Right lung (tissue), 5 donors: Measurements from ENCODE around the gene INPP5J. TPM values are rescaled to one million over a fixed set of nuclear protein-coding genes. Genes with fewer than 3 reads are reported as not detected.
"Not testable (repeated sequence)": the region's sequence is repeated elsewhere in the genome, so short reads cannot be mapped to it uniquely, and the experiment has no call there.

Experiments used
- DNase-seq, 2 donors: peaks; one replicate each; pipeline ENCODE4 v3.0.0-alpha.2; 2013
- polyA plus RNA-seq, 5 donors: library from polyadenylated mRNA; unstranded; fragments of 120-200 nt; gene quantifications; one replicate each; pipeline versions ENCODE4 v1.2.1 to v1.2.3, GENCODE V29; 2013; ENCODE audit warnings: inconsistent platforms in 1 of 5, low replicate concordance in 1 of 5; ENCODE audit not compliant: insufficient read length in 5 of 5, insufficient read depth in 1 of 5

Gene INPP5J
- polyA plus RNA-seq, 5 donors, result 1.7 to 4.2 (median 2.3) TPM

GRCh38 chr22:31143537-31143936 lies 20.8 kb downstream of the INPP5J start:
- no peak for DNase-seq

DNA sequence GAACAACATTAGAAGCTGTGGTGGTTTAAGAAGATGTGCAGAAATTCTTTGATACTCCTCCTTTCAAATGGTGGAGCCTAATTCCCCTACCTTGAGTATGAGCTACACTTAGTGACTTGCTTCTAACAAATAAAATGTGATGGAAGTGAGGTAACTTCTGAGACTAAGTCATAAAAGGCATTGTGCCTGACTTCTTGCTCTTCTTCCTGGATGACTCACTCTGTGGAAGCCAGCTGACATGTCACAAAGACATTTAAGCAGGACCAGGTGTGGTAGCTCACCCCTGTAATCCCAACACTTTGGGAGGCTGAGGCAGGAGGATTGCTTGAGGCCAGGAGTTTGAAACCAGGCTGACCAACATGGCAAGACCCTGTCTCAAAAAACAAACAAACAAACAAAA lies 21.5 kb downstream of the INPP5J start:
- DNase-seq, result no peak

GRCh38 chr22:31148488-31148887 lies 25.7 kb downstream of the INPP5J start:
- no peak for DNase-seq

DNA sequence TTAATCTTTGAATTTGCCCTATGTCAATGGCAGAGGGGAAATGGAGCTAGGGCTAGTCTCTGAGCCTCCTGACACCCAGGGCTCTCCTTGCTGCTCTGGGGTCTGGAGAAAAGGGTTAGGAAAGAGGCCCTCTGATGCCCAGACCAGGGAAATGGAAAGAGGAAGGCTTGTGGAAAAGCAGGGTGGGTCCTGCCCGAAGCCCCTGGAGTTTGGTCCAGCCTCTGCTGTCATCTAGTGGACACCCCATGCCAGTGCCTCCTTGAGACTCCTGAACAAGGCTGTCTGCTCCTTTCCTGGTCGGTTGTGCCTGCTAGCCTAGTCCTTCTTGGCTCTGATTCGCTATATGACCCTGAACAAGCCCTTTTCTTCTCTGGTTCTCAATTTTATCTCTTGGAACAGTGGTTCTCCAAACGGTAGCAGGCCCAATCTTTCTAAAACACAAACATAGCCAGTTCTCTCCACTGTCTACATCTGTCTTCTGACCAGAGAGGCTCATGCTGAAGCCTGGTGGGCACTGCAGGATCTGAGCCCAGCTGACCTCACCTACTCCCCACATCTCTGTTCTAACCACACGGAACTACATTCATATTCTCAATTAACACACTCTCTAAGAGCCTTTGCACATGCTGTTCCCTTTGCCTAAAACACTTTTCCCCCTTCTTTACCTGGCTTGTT lies 26.3 kb downstream of the INPP5J start:
- DNase-seq, result peak in 1 of 2 donors; percentile 51

GRCh38 chr22:31150615-31151014 lies 27.8 kb downstream of the INPP5J start:
- DNase-seq, result no peak

- no peak for DNase-seq
Observed at GRCh38 chr22:31151872-31152271, 29.1 kb downstream of the INPP5J start.

GRCh38 chr22:31153357-31153756 lies 30.6 kb downstream of the INPP5J start:
- DNase-seq, result no peak

DNA sequence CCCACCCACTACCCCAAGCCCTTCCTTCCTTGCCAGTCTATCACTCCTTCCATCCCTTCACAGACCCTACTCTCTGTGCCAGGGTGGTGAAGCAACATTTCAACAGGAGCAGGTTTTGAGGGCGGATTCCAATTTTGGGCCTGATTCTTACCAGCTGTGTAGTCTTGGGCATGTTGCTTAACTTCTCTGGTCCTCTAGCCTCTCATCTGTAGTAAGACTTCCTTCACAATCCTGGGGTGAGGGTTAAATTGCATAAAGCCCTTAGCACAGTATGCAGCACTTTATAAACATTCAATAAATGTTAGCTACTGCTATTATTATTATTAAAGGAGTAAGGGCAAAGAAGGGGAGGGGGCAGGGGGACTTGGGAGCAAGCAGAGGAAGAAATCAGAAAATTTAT lies 32.2 kb downstream of the INPP5J start:
- no peak for DNase-seq

GRCh38 chr22:31155422-31155821 lies 32.7 kb downstream of the INPP5J start:
- peak in 1 of 2 donors; percentile 16 for DNase-seq

GRCh38 chr22:31160328-31160978 lies 37.7 kb downstream of the INPP5J start:
- DNase-seq, result no peak

- DNase-seq, result no peak
Observed at GRCh38 chr22:31161386-31161785, 38.6 kb downstream of the INPP5J start.

DNA sequence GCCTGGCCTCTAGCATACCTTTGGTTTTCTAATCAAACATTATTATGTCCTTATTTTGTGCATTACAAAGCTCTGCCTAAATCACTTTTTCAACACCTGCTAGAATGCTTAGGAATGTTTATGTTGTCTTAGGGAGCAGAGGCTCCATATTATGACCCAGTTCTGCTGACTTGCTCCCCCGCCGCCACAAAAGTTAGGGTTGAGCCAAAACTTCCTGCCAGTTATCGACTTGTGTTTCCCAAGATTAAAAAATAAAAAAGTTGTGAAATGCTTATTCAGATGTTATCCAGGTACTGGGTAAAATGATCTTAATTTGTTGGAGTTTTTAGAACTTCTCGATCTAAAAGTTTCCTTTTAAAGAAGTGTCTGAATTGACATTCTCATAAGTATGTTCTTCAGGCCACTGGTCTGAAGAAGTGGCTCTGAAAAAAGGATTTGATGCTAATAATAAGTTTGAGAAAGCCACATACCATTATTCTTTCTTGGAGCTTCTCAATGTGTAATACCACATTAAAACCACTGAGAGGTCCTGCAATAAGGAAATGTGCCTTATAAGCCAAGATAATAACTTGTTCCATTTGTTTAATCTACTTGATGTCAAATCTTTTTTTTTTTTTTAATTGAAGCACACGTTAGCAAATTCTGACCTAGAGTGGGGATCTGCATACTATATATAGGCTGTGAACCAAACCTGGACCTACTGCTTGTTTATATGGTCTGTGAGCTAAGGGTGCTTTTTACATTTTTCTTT lies 39.4 kb downstream of the INPP5J start:
- DNase-seq, result no peak

DNA sequence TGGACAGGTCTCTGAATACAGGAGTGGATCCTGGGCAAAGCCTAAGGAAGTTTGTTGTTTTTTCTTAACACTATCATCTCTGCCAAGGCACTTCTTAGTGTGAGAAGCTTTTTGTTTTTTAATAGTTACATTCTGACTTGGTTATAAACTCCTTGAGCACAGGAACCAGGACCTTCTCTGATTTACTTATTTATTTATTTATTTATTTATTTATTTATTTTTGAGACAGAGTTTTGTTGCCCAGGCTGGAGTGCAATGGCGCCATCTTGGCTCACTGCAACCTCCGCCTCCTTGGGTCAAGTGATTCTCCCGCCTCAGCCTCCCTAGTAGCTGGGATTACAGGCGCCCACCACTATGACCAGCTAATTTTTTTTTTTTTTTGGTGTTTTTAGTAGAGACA lies 48.2 kb downstream of the INPP5J start:
- no peak for DNase-seq

GRCh38 chr22:31171734-31172133 lies 49.0 kb downstream of the INPP5J start:
- DNase-seq, result not testable (repeated sequence)

- DNase-seq, result no peak
Observed at GRCh38 chr22:31173386-31174145, 50.8 kb downstream of the INPP5J start.

DNA sequence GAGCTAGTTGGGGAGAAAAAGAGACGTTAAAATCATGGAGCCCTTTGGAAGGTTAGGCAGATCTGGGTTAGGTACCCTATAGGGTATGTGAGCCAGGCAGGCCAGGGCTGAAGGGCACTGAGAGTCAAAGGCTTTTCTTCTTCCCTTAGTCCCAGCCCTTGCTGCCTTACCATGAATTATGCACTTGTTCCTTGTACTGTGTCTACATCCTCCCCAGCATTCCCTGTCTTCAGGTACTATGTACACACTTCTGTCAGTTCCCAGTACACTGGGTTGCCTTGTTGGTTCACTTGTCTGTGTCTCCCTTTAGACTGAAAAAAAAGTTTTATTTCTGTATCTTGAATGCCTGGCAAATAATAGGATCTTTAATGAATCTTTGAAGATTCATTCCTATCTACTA lies 54.2 kb downstream of the INPP5J start:
- DNase-seq, result no peak

DNA sequence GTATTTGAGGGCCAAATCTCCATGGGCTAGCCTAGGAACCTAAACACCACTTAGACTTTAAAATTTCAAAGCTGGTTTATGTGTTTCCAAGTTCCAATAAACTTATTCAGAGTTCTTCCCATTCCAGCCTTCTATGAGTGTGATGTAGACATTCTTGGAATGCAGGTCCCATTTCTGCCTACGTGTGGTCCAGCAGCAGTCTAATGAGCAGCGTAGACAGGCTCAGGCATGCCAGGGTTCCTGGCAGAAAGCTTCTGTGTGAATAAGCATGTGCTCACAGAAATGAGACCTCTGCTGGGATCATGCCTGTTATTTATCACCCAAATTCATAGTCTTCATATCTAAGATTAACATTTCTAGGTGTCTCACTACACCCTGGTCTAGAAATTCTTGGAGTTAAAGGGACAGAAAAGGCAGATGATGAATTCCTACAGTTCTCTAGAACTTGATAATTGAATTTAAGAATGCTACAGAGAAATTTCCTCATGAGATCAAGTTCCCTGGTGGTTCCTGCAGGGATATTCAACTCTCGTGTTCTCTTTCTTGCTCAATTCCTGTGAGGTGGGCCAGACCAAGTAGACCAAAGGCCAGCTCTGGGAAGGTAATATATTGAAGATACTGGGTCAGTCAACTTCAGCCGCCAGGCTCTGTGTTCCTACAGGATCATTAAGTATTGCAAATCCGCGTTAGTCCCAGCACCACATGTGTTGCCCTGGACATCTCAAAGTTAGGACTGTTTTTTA lies 54.8 kb downstream of the INPP5J start:
- DNase-seq, result no peak

GRCh38 chr22:31178859-31179258 lies 56.1 kb downstream of the INPP5J start:
- no peak for DNase-seq

DNA sequence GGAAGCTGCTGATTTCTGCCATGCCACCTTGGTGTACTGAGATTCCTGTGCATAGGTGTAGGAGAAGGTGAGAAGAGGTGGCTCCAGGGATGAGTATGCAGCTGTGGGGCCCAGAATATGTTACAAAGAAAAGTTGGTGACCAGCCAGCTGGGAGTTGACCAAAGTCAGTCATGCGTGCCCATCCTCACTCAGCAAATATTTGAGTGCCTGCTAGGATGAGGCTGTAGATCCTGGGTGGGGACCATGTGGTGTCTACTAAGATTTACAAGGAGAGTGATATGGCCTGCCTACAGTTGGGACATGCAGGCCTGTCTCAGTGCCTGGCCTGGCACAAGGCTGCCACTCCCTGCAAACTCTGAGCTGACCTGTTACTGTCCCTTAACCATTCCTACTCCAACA lies 56.6 kb downstream of the INPP5J start:
- no peak for DNase-seq

- DNase-seq, result no peak
Observed at GRCh38 chr22:31184015-31184414, 61.2 kb downstream of the INPP5J start.
